ENCODE measurements around the gene KCNQ5. TPM values are rescaled to one million over a fixed set of nuclear protein-coding genes. Genes with fewer than 3 reads are reported as not detected.

The KCNQ5 gene
- total RNA-seq, 2 experiments from 2014 or later: 2.1 to 2.5 TPM

DNA sequence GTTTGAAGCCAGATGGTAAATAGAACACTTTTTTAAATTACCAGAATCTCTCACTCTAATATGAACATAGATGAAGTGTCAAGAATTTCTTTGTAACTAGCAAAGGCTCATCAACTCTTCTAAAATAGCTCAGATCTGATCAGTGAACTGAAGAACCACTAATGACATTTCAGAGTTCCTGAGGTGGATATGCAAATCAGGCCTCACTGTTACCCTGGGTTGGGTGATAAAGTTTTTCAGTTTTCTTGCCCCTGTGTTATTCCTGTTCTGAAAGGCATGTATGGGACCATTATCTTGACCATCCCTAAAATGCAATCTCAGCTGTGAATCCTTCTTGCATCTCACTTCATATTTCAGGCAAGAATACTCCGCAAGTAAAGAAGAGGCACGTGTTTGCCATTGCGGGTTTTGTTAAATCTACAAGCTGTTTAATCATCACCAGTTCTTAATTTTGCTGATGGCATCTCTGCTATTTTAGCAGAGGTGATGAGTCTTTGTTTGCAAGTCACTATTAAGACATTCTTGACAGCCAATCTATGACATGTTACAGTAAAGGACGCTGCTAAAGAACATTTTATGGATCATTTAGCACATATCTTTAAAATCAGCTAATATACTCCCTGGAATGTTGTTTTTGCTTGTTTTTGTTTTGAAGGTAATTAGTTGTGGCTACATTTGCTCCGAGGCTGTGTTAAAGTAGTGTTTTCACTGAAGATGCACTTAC is 555.5 kb downstream of the KCNQ5 start:
- DNase-seq (no peak), ATAC-seq (ENCODE audit: poor library complexity) (no peak)
- H3K27me3 ChIP-seq (ENCODE audit: control insufficient read depth in 1 of 2, insufficient read depth in 2 of 2, low read length in 2 of 2): no peaks in the 10 kb centered on the region
- H3K4me1 Mint-ChIP-seq (ENCODE audit: low read depth): no peaks in the 10 kb centered on the region
- ChIA-PET POLR2A (no interaction called here), CTCF (interaction anchor here (1.2 kb wide), 1 partner anchor 765 kb away, joined by 3 read pairs; no protein-coding TSS in a partner anchor)
- TF ChIP-seq, protein P1, sequence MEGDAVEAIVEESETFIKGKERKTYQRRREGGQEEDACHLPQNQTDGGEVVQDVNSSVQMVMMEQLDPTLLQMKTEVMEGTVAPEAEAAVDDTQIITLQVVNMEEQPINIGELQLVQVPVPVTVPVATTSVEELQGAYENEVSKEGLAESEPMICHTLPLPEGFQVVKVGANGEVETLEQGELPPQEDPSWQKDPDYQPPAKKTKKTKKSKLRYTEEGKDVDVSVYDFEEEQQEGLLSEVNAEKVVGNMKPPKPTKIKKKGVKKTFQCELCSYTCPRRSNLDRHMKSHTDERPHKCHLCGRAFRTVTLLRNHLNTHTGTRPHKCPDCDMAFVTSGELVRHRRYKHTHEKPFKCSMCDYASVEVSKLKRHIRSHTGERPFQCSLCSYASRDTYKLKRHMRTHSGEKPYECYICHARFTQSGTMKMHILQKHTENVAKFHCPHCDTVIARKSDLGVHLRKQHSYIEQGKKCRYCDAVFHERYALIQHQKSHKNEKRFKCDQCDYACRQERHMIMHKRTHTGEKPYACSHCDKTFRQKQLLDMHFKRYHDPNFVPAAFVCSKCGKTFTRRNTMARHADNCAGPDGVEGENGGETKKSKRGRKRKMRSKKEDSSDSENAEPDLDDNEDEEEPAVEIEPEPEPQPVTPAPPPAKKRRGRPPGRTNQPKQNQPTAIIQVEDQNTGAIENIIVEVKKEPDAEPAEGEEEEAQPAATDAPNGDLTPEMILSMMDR (IDR thresholded peaks at IDR 0.05): no peak
- H3K9me3 ChIP-seq (ENCODE audit: control insufficient read depth in 1 of 2, insufficient read depth in 1 of 2, low read length in 2 of 2): no peaks in the 10 kb centered on the region
- H3K4me3 ChIP-seq (ENCODE audit: low read length): no peak overlapping the region
- no peak overlapping the region for H3K27ac Mint-ChIP-seq
- H3K4me1 ChIP-seq (ENCODE audit: insufficient read depth, low read length): peaks cover 3% of the 10 kb centered on the region
- no peaks in the 10 kb centered on the region for H3K36me3 Mint-ChIP-seq (ENCODE audit: low read depth)
- H3K27ac ChIP-seq (ENCODE audit: low read depth in 1 of 2, low read length in 2 of 2): no peak overlapping the region
- H3K4me3 Mint-ChIP-seq: no peak overlapping the region
- H3K27me3 Mint-ChIP-seq: no peaks in the 10 kb centered on the region
- H3K9me3 Mint-ChIP-seq: no peaks in the 10 kb centered on the region
- no peaks in the 10 kb centered on the region for H3K36me3 ChIP-seq (ENCODE audit: insufficient read depth, low read length)
- intact Hi-C loops (cut with DNase I, micrococcal nuclease): no loop called here

DNA sequence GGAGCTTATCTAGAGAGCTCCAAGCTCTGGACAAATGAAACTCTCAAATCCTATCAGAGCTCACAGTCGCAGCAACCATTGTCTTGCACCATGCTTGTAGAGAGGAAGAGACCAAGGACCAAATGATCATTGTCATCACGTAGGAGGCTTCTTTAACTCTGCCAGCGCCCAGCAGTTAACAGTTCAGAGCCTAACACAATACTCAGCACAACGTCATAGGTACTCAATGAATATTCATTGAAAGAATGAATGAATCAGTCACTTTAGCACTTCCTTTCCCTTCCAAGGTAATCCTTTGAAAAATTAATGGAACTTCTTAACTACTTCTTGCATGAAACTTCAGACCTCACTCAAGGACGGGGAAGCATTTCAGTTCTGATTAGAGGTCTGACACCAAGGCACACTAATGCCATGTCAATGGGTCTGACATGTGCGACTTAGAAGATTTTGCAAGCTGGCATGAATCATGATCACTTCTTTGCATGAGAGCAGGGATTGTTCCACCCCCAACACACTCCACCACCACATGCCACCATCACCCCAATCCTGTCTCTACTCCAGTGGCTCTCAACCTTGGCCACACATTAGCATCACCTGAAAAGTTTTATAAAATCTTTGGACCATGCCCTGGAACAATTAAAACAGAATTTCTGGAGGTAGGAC is 558.3 kb downstream of the KCNQ5 start:
- Mint-ChIP-seq H3K4me3 (no peak overlapping the region), H3K4me1 (ENCODE audit: low read depth) (no peaks in the 10 kb centered on the region), H3K27ac (no peak overlapping the region), H3K36me3 (ENCODE audit: low read depth) (no peaks in the 10 kb centered on the region), H3K9me3 (no peaks in the 10 kb centered on the region), H3K27me3 (no peaks in the 10 kb centered on the region)
- ATAC-seq (ENCODE audit: poor library complexity): no peak
- Histone ChIP-seq H3K27ac (ENCODE audit: low read depth in 1 of 2, low read length in 2 of 2) (no peak overlapping the region), H3K4me3 (ENCODE audit: low read length) (no peak overlapping the region), H3K36me3 (ENCODE audit: insufficient read depth, low read length) (no peaks in the 10 kb centered on the region), H3K9me3 (ENCODE audit: control insufficient read depth in 1 of 2, insufficient read depth in 1 of 2, low read length in 2 of 2) (no peaks in the 10 kb centered on the region), H3K27me3 (ENCODE audit: control insufficient read depth in 1 of 2, insufficient read depth in 2 of 2, low read length in 2 of 2) (no peaks in the 10 kb centered on the region), H3K4me1 (ENCODE audit: insufficient read depth, low read length) (peaks cover 3% of the 10 kb centered on the region)
- CTCF ChIA-PET: no interaction called here
- intact Hi-C loops (cut with DNase I, micrococcal nuclease): loop anchor here (2.0 to 10.0 kb wide), 6 partner anchors 49 to 1648 kb away; no protein-coding TSS in a partner anchor
- no peak for DNase-seq
- POLR2A ChIA-PET: no interaction called here
- TF ChIP-seq, protein P1 (IDR thresholded peaks at IDR 0.05): no peak

DNA sequence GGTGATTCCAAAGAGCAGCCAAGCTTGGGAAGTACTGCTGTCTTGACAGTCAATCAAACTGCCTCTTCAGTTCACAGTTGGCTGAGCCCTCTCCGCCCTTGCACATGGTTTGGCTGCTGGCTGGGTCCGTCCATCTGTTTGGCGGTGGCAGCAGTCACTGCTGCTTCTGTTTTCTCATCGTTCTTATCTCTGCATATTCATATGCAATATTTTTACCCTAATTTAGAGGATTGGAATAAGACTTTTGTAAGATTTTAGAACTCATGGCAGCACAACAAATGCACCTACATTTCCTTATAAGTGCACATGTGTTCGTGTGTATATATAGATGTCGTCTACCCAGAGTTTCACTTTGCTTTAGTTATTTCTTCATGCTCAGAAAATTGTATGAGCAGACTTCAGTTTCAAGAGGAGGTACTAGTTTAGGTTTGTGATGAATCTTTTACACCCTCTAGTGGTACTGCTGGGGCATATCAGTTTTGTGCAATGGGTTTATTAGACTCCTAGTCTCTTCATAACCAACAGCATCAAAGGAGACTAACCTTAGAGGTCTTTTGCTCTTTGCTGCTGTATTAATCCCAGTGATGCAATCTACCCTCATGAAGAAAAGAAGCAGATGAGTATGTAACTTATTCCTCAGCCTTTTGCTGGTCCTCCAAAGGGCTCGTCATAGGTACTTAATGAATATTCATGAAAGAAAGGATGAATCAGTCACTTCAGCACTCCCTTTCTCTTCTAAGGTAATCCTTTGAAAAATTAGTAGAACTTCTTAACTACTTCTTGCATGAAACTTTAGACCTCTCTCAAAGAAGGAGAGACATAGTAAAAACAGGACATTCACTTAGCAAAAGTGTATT is 559.1 kb downstream of the KCNQ5 start:
- no peak overlapping the region for H3K27ac ChIP-seq (ENCODE audit: low read depth in 1 of 2, low read length in 2 of 2)
- no peak overlapping the region for H3K4me3 ChIP-seq (ENCODE audit: low read length)
- Mint-ChIP-seq H3K27ac (no peak overlapping the region), H3K9me3 (no peaks in the 10 kb centered on the region), H3K27me3 (no peaks in the 10 kb centered on the region), H3K36me3 (ENCODE audit: low read depth) (no peaks in the 10 kb centered on the region), H3K4me3 (peak overlapping the region; percentile 16), H3K4me1 (ENCODE audit: low read depth) (no peaks in the 10 kb centered on the region)
- ATAC-seq (ENCODE audit: poor library complexity) (peak; percentile 67), DNase-seq (peak in 4 of 14 experiments; percentile 5 to 60 (median 58))
- no peaks in the 10 kb centered on the region for H3K9me3 ChIP-seq (ENCODE audit: control insufficient read depth in 1 of 2, insufficient read depth in 1 of 2, low read length in 2 of 2)
- CTCF ChIA-PET: no interaction called here
- no peaks in the 10 kb centered on the region for H3K27me3 ChIP-seq (ENCODE audit: control insufficient read depth in 1 of 2, insufficient read depth in 2 of 2, low read length in 2 of 2)
- intact Hi-C loops (cut with DNase I, micrococcal nuclease): loop anchor here (1.0 to 10.0 kb wide), 7 partner anchors 50 to 1649 kb away; no protein-coding TSS in a partner anchor
- TF ChIP-seq, protein P1 (IDR thresholded peaks at IDR 0.05): peak; percentile 80
- H3K4me1 ChIP-seq (ENCODE audit: insufficient read depth, low read length): peaks cover 3% of the 10 kb centered on the region
- POLR2A ChIA-PET: no interaction called here
- no peaks in the 10 kb centered on the region for H3K36me3 ChIP-seq (ENCODE audit: insufficient read depth, low read length)

All from CD4-positive, alpha-beta T cell (primary cell).